K562 (cell line): ENCODE measurements around the gene IL12B. TPM values are rescaled to one million over a fixed set of nuclear protein-coding genes. Genes with fewer than 3 reads are reported as not detected.
"Not testable (repeated sequence)": the region's sequence is repeated elsewhere in the genome, so short reads cannot be mapped to it uniquely, and the experiment has no call there.

Source experiments
- ATAC-seq: fragments of 200-7000 bp; cut with Tn5 transposase; 3 replicates; pipeline ENCODE4 v1.9.1; 2020; ENCODE audit warnings: moderate library complexity
- BruUV-seq: library from RNA; stranded (reverse); fragments of 400-500 nt; replicated peaks from 2 replicates; lab custom pipeline; 2021; lab: Mats Ljungman, UMichigan
- CTCF ChIA-PET: fragments of 300-600 bp; formaldehyde crosslinking; extraction: SDS; loops from one replicate; lab custom pipeline; 2021; ENCODE audit warnings: low intra/inter-chr PET ratio; lab: Yijun Ruan, JAX
- POLR2A ChIA-PET: fragments of 300-600, 350-650 bp; sonication (Branson Sonifier 250); formaldehyde crosslinking; extraction: SDS; loops from one replicate; lab custom pipeline; 2021; ENCODE audit warnings: antibody characterized with exemption, inconsistent platforms; lab: Yijun Ruan, JAX
- DNase-seq, 4 experiments: peaks; one replicate each; pipeline versions ENCODE4 v3.0.0 to v3.0.0-alpha.2; 2011 to 2018; ENCODE audit warnings: low spot score in 3 of 4, mixed read lengths in 3 of 4; ENCODE audit errors: extremely low read depth in 1 of 4
- FAIRE-seq: peaks from 2 replicates; lab custom pipeline; 2011; peaks lifted over from hg19 to GRCh38; lab: Jason Lieb, UNC
- H2AFZ ChIP-seq: 2 replicates; pipeline ENCODE4 v1.6.0; 2011; ENCODE audit warnings: low read depth, low read length, control low read depth, inconsistent platforms
- H3K27ac ChIP-seq: fragments of 200-600 bp; 3 replicates; pipeline ENCODE4 v1.8.0; 2011; ENCODE audit warnings: low read depth, mild to moderate bottlenecking, control low read depth, inconsistent platforms, low read length, moderate library complexity, mixed read lengths; ENCODE audit errors: extremely low read depth
- H3K27me3 ChIP-seq, 2 experiments: fragments of 300-600 bp in 1 of 2; 2 replicates in 1 of 2; 3 replicates in 1 of 2; pipeline versions ENCODE4 v1.6.0 to v1.8.0; 2011; ENCODE audit warnings: inconsistent platforms in 2 of 2, low read length in 2 of 2, mild to moderate bottlenecking in 1 of 2, mixed read lengths in 1 of 2, moderate library complexity in 1 of 2; ENCODE audit not compliant: control insufficient read depth in 2 of 2, insufficient read depth in 2 of 2
- H3K36me3 ChIP-seq: fragments of 300-600 bp; 3 replicates; pipeline ENCODE4 v1.8.0; 2011; ENCODE audit warnings: mild to moderate bottlenecking, low read length, inconsistent platforms; ENCODE audit not compliant: control insufficient read depth, insufficient read depth
- H3K4me1 ChIP-seq, 2 experiments: fragments of 200-600 bp in 1 of 2; replicated peaks in 1 of 2; 2 replicates in 1 of 2; 3 replicates in 1 of 2; pipeline versions ENCODE4 v1.5.1 to v1.8.0; 2011; ENCODE audit warnings: inconsistent platforms in 2 of 2, low read length in 2 of 2, mild to moderate bottlenecking in 1 of 2, mixed read lengths in 1 of 2, moderate library complexity in 1 of 2; ENCODE audit not compliant: control insufficient read depth in 2 of 2, insufficient read depth in 2 of 2
- H3K4me2 ChIP-seq: 2 replicates; pipeline ENCODE4 v1.6.1; 2011; ENCODE audit warnings: low read length, control low read depth, inconsistent platforms, mixed read lengths; ENCODE audit not compliant: insufficient read depth
- H3K4me3 ChIP-seq: fragments of 200-600 bp; sonication (generic), shearing (Covaris generic); 2 replicates; pipeline ENCODE4 v1.5.1; 2016; ENCODE audit warnings: control low read depth, inconsistent platforms
- H3K79me2 ChIP-seq: fragments of 200-600 bp; 3 replicates; pipeline ENCODE4 v1.8.0; 2011; ENCODE audit warnings: low read length, inconsistent platforms; ENCODE audit not compliant: control insufficient read depth, insufficient read depth
- H3K9ac ChIP-seq, 2 experiments: 2 replicates each; pipeline versions ENCODE4 v1.6.0 to v1.6.1; 2011; ENCODE audit warnings: low read depth in 2 of 2, low read length in 2 of 2, control low read depth in 1 of 2, inconsistent platforms in 1 of 2, mild to moderate bottlenecking in 1 of 2, mixed read lengths in 1 of 2; ENCODE audit not compliant: insufficient read depth in 1 of 2
- H3K9me1 ChIP-seq: one replicate; pipeline ENCODE4 v1.6.0; 2011; ENCODE audit warnings: inconsistent platforms, mild to moderate bottlenecking, low read length, moderate library complexity; ENCODE audit not compliant: control insufficient read depth, insufficient read depth
- H3K9me3 ChIP-seq: replicated peaks from 2 replicates; pipeline ENCODE4 v1.5.1; 2011; ENCODE audit warnings: low read depth, low read length, inconsistent platforms; ENCODE audit not compliant: control insufficient read depth, insufficient read depth
- H4K20me1 ChIP-seq: replicated peaks from 2 replicates; pipeline ENCODE4 v1.6.1; 2011; ENCODE audit warnings: low read length, inconsistent platforms, mixed read lengths; ENCODE audit not compliant: control insufficient read depth, insufficient read depth
- ASH1L ChIP-seq: fragments of 450-650 bp; IDR thresholded peaks from 2 replicates; pipeline ENCODE4 v1.6.1; 2018; ENCODE audit warnings: borderline replicate concordance, mild to moderate bottlenecking, low read depth; ENCODE audit not compliant: partially characterized antibody
- C11orf30 ChIP-seq: fragments of 450-650 bp; IDR thresholded peaks from 2 replicates; pipeline ENCODE4 v1.6.1; 2016; ENCODE audit warnings: low read depth, mild to moderate bottlenecking
- MAFG ChIP-seq: fragments of 450-650 bp; conservative IDR thresholded peaks from 2 replicates; pipeline ENCODE4 v1.6.1; 2016; ENCODE audit warnings: missing genetic modification characterization, missing compliant biosample characterization
- TRIM24 ChIP-seq, 2 experiments: fragments of 450-650 bp; IDR thresholded peaks; 2 replicates each; pipeline ENCODE4 v1.6.1; 2016
- ZFP36 ChIP-seq: fragments of 150-350 bp; IDR thresholded peaks from 2 replicates; pipeline ENCODE4 v1.6.1; 2018; ENCODE audit warnings: low read length, low read depth; ENCODE audit not compliant: partially characterized antibody
- ZNF316 ChIP-seq: fragments of 450-650 bp; IDR thresholded peaks from 2 replicates; pipeline ENCODE4 v1.6.1; 2016
- ZNF431 ChIP-seq: sonication (generic); formaldehyde crosslinking; IDR thresholded peaks from 2 replicates; pipeline ENCODE4 v1.8.0; 2022; ENCODE audit warnings: mild to moderate bottlenecking, missing genetic modification reagents
- ZNF766 ChIP-seq: fragments of 200-800 bp; sonication (Bioruptor generic); conservative IDR thresholded peaks from 2 replicates; pipeline ENCODE4 v1.6.1; 2016; ENCODE audit warnings: missing genetic modification characterization, missing compliant biosample characterization
- WGBS: fragments of 100-300 bp; shearing (Covaris generic); methylation state at CpG from one replicate; pipeline ENCODE4 v1.1.6; 2016; ENCODE audit warnings: low coverage, mixed read lengths; ENCODE audit not compliant: insufficient coverage; ENCODE audit errors: missing lambda C conversion rate; 5-methylcytosine and 5-hydroxymethylcytosine counted together
- in situ Hi-C: fragments of 300-500 bp; cut with MboI; formaldehyde crosslinking; loops from 4 replicates; pipeline ENCODE4 v1.15.0; 2018; ENCODE audit warnings: inconsistent platforms, mixed read lengths
- intact Hi-C: fragments of 100-400 bp; cut with micrococcal nuclease; formaldehyde crosslinking; loops from 2 replicates; pipeline ENCODE4 v1.14.2; 2022
- polyA plus RNA-seq, 8 experiments: library from polyadenylated mRNA; depleted of rRNA in 4 of 8; stranded (reverse) in 5 of 8; unstranded in 3 of 8; fragments of >200 nt; fragmentation: Nextera tagmentation in 2 of 8; fragmentation: Illumina TruSeq in 1 of 8; extraction: Ambion mirVana in 2 of 8; extraction: Trizol in 1 of 8; gene quantifications; 2 replicates each; pipeline versions ENCODE4 v1.2.1 to v1.2.3, GENCODE V29; 2011 to 2014; ENCODE audit warnings: inconsistent platforms in 1 of 8, missing spikeins in 1 of 8
- total RNA-seq, 7 experiments: library from RNA; depleted of rRNA in 6 of 7; stranded (reverse); fragments of >200 nt in 6 of 7; fragmentation: Illumina TruSeq in 2 of 7; extraction: Trizol in 2 of 7; gene quantifications; 2 replicates each; pipeline versions ENCODE4 v1.2.1 to v1.2.3, GENCODE V29; 2011 to 2021; ENCODE audit warnings: low replicate concordance in 1 of 7

The IL12B gene
- total and polyA plus RNA-seq, 9 of the 15 experiments (the other 6 are each of a cell fraction or from before 2014, with no cell fraction given), result not detected

- ChIA-PET CTCF (no interaction called here), POLR2A (no interaction called here)
- FAIRE-seq (no peak), ATAC-seq (no peak), DNase-seq (no peak)
- no TSS peak for BruUV-seq
- Histone ChIP-seq H3K9me1 (no peaks in the 10 kb centered on the region), H3K36me3 (no peaks in the 10 kb centered on the region), H4K20me1 (no peaks in the 10 kb centered on the region), H3K9me3 (peaks cover 10% of the 10 kb centered on the region), H3K27ac (no peak overlapping the region), H2AFZ (no peak overlapping the region), H3K4me2 (no peak overlapping the region), H3K9ac (no peak overlapping the region), H3K4me1 (no peaks in the 10 kb centered on the region), H3K79me2 (no peaks in the 10 kb centered on the region), H3K27me3 (no peaks in the 10 kb centered on the region), H3K4me3 (no peak overlapping the region)
- TF ChIP-seq C11orf30 (peak; percentile 20; the same call in 1 of the 2 replicates), ASH1L (no peak), ZNF316 (peak; percentile 61), MAFG (0 out of 2 replicates have a peak, but pooled peaks have one; percentile 7)
- 22% methylated on average over 3 of the region's 3 CpGs for WGBS
- in situ Hi-C loops, result loop anchor here (25.0 kb wide), 1 partner anchor 589 kb away; no protein-coding TSS in a partner anchor
- intact Hi-C loops, result no loop called here
These were observed 28.8 kb downstream of the IL12B start for GRCh38 chr5:159301466-159301865.

GRCh38 chr5:159297300-159297699, 33.0 kb downstream of the IL12B start:
- 0% methylated on average over 2 of the region's 5 CpGs for WGBS
- H3K4me2 ChIP-seq, H3K4me3 ChIP-seq, H3K79me2 ChIP-seq, POLR2A ChIA-PET, intact Hi-C loops, H3K9me3 ChIP-seq, CTCF ChIA-PET, H3K9me1 ChIP-seq, BruUV-seq: not testable (repeated sequence)
- peaks cover 3 to 17% of the 10 kb centered on the region in 2 experiments; a peak in 3 of 5 replicates for H3K27me3 ChIP-seq
- TF ChIP-seq ZFP36 (peak; percentile 16), TRIM24 (IDR thresholded peaks at IDR 0.05) (peak in 1 of 2 experiments; percentile 9; a peak in 1 of 4 replicates), ZNF766 (CRISPR knock-in tag) (0 out of 2 replicates have a peak, but pooled peaks have one; percentile 45), ZNF431 (CRISPR knock-in tag) (peak; percentile 97)
- TF ChIP-seq, all 486 proteins: peak for 4; not testable (repeated sequence) for 482
- H3K27ac ChIP-seq, DNase-seq, FAIRE-seq, in situ Hi-C loops, H3K36me3 ChIP-seq, H2AFZ ChIP-seq, H3K9ac ChIP-seq, H4K20me1 ChIP-seq, ATAC-seq, H3K4me1 ChIP-seq: not testable (repeated sequence)
